ENCODE data around the gene METTL16.

Gene METTL16

GRCh38 chr17:2377659-2378058 is 134.0 kb downstream of the METTL16 start:
- DNase-seq = no peak

GRCh38 chr17:2376107-2376506 is 135.6 kb downstream of the METTL16 start:
- DNase-seq = no peak

DNA sequence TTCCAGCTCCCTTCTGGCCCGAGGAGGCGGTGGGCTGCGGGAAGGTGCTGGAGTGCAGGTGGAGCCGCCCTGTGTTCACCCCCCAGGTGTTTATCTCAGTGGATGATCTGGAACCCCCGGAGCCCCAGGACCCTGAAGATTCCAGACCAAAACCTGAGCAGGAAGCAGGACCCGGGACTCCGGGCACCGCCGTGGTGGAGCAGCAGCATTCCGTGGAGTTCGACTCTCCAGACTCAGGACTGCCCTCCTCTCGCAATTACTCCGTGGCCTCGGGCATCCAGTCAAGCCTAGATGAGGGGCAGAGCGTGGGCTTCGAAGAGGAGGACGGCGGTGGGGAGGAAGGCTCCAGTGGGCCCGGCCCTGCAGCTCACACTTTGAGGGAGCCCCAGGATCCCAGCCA is 136.3 kb downstream of the METTL16 start:
- no peak for DNase-seq

- no peak for DNase-seq
Observed at GRCh38 chr17:2374549-2375285, 137.0 kb downstream of the METTL16 start.

DNA sequence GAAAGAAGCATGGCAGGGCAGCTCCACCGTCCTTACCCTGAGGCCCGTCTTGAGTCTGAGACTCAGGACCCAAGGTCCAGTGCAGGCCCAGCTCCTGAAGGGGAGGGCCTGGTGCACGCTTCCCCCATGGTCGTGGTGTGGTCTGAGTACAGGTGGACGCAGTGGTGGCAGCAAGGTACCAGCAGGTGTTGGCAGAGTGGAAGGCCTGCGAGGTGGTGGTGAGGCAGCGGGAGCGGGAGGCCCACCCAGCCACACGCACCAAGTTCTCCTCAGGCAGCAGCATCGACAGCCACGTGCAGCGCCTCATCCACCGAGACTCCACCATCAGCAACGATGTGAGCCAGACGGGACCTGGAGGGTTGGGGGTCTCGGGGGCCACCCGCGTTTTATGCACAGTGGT is 138.5 kb downstream of the METTL16 start:
- DNase-seq = no peak

DNA sequence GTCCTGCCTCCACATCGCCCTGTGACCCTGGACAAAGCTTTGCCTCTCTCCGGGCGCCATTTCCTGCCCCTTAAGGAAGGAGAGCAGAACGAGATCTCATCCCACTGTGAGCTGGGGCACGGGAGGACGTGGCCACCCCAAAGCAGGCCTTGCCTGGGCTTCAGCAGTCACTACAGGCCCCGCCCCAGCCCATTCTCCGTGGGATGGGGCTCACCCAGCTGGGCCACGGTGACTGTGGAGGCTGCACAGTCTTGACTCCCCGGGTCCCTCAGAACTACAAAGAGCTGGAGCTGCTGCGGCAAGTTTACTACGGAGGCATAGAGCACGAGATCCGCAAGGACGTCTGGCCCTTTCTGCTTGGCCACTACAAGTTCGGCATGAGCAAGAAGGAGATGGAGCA is 139.0 kb downstream of the METTL16 start:
- no peak for DNase-seq

GRCh38 chr17:2372180-2372579 is 139.5 kb downstream of the METTL16 start:
- no peak for DNase-seq

GRCh38 chr17:2371183-2372130 is 140.2 kb downstream of the METTL16 start:
- no peak for DNase-seq

DNA sequence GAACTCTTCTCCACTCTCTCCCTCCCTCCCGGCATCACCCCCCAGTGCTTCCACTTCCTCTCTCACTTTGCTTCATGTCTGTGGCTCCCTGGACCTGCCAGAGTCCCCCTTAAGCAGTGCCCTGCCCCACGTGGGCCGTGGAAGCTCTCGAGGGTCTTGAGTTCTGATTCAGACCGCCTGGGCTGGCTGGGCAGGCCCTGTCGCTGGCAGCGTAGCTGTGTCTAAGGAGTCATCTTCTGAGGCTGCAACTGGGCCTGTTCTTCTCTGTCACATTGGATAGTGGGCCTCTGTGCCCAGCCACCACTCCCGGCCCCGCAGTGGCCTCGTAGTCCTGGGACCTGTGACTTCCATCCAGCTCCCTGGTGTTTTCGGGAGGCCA is 141.5 kb downstream of the METTL16 start:
- no peak for DNase-seq

- no peak for DNase-seq
Observed at GRCh38 chr17:2369551-2370210, 142.0 kb downstream of the METTL16 start.

GRCh38 chr17:2369039-2369438 is 142.6 kb downstream of the METTL16 start:
- no peak for DNase-seq

GRCh38 chr17:2368359-2368758 is 143.3 kb downstream of the METTL16 start:
- no peak for DNase-seq

GRCh38 chr17:2366747-2367494 is 144.8 kb downstream of the METTL16 start:
- no peak for DNase-seq
